Muscle layer of duodenum (tissue), 2 donors: Measurements from ENCODE around the gene GTF2I.
"Not testable (repeated sequence)": the region's sequence is repeated elsewhere in the genome, so short reads cannot be mapped to it uniquely, and the experiment has no call there.

ENCODE experiments used
- H3K27ac ChIP-seq: one replicate; pipeline ENCODE4 v1.7.0; 2013; ENCODE audit warnings: mild to moderate bottlenecking, low read length
- H3K27me3 ChIP-seq: one replicate; pipeline ENCODE4 v1.7.0; 2013; ENCODE audit warnings: low read depth, mild to moderate bottlenecking, control low read depth, low read length
- H3K36me3 ChIP-seq, 2 donors: one replicate each; pipeline ENCODE4 v1.7.0; 2013; ENCODE audit warnings: low read length in 2 of 2, control low read depth in 1 of 2, mild to moderate bottlenecking in 1 of 2; ENCODE audit not compliant: insufficient read depth in 2 of 2, control insufficient read depth in 1 of 2
- H3K4me1 ChIP-seq, 2 donors: one replicate each; pipeline ENCODE4 v1.7.0; 2013; ENCODE audit warnings: low read length in 2 of 2, mild to moderate bottlenecking in 2 of 2, control low read depth in 1 of 2, moderate library complexity in 1 of 2; ENCODE audit not compliant: insufficient read depth in 2 of 2, control insufficient read depth in 1 of 2
- H3K4me3 ChIP-seq, 2 donors: one replicate each; pipeline ENCODE4 v1.7.0; 2013; ENCODE audit warnings: low read length in 2 of 2, low read depth in 1 of 2, mild to moderate bottlenecking in 1 of 2
- H3K9me3 ChIP-seq, 2 donors: one replicate each; pipeline ENCODE4 v1.7.0; 2013; ENCODE audit warnings: low read length in 2 of 2, control low read depth in 1 of 2, mild to moderate bottlenecking in 1 of 2; ENCODE audit not compliant: control insufficient read depth in 1 of 2
- donor health status: healthy.

GTF2I gene

GRCh38 chr7:74725840-74726239 lies 68.3 kb downstream of the GTF2I start:
- Histone ChIP-seq H3K27ac (no peak overlapping the region), H3K4me1 (no peaks in the 10 kb centered on the region), H3K4me3 (no peak overlapping the region), H3K9me3 (no peaks in the 10 kb centered on the region), H3K36me3 (peaks cover 11 to 13% of the 10 kb centered on the region in 2 donors), H3K27me3 (no peaks in the 10 kb centered on the region)

- peaks cover 11 to 13% of the 10 kb centered on the region in 2 donors for H3K36me3 ChIP-seq
- H3K27me3 ChIP-seq, result no peaks in the 10 kb centered on the region
- H3K4me3 ChIP-seq, result no peak overlapping the region
- H3K27ac ChIP-seq, result no peak overlapping the region
- H3K9me3 ChIP-seq, result no peaks in the 10 kb centered on the region
- H3K4me1 ChIP-seq, result no peaks in the 10 kb centered on the region
Observed at GRCh38 chr7:74726309-74727101, 69.0 kb downstream of the GTF2I start.

DNA sequence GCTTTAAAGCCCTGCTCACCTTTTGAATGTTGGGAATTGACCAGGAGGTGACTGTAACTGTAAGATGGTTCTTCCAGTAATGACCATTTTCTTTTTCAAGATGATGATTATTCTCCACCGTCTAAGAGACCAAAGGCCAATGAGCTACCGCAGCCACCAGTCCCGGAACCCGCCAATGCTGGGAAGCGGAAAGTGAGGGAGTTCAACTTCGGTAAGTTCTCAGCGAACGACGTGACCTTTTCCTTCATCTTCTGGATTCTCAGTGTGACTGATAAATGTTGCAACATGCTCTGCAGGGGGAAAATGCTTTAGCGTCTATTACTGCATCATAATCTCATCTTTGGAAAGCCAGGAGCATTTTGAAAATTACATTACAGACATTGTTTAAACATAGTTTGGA lies 71.2 kb downstream of the GTF2I start:
- H3K27ac ChIP-seq, H3K36me3 ChIP-seq, H3K9me3 ChIP-seq, H3K4me1 ChIP-seq, H3K27me3 ChIP-seq, H3K4me3 ChIP-seq: not testable (repeated sequence)

DNA sequence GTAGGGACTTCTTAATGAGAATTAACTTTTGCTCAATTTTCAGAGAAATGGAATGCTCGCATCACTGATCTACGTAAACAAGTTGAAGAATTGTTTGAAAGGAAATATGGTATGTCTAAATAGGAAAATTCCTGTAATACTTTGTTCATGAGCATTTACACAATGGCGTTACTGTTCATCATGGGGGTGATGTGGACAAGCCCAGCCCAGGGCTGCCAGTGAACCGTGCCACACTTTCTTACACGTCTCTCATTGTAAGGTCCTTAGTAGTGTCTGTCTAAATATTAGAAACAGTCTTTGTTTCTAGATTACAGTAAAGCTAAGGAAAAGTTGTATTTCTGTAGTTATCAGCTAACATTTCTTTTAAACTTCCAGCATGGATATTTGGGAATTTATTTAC lies 72.7 kb downstream of the GTF2I start:
- not testable (repeated sequence) for H3K36me3 ChIP-seq, H3K4me1 ChIP-seq, H3K9me3 ChIP-seq, H3K4me3 ChIP-seq, H3K27me3 ChIP-seq, H3K27ac ChIP-seq

DNA sequence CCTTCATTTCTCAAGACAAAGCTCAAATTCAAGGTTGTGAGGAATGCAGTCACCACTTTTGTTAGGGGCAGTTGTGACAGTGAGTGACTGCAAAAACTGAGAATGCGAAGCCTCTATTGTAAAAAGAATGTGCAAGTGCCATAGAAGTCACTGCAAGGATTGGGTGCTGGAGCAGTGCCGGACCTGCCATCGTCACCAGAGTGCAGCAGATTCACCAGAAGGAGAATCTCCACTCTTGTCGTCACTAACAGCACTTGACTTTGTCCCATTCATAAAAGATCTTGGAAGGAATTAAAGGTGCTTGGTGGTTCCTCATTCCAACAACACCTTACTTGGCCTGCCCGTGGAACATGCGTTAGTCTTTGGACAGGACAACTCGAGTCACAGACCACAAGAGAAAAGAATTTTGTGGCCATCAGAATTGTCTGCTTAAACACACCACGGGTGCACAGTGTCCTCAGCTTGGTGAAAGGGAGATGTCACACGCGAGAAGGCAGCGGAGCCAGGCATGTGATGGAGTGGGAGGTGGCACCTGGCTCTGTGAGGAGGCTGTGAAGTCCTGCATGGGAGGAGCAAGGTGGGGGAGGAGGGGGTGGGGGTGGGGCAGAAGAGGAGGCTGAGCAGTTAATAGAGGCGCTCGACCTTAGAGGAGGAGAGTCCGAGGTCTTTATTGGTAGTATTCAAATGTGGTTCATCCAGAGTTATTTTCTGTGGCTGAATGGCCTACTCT lies 82.6 kb downstream of the GTF2I start:
- not testable (repeated sequence) for H3K9me3 ChIP-seq, H3K4me1 ChIP-seq, H3K27me3 ChIP-seq

DNA sequence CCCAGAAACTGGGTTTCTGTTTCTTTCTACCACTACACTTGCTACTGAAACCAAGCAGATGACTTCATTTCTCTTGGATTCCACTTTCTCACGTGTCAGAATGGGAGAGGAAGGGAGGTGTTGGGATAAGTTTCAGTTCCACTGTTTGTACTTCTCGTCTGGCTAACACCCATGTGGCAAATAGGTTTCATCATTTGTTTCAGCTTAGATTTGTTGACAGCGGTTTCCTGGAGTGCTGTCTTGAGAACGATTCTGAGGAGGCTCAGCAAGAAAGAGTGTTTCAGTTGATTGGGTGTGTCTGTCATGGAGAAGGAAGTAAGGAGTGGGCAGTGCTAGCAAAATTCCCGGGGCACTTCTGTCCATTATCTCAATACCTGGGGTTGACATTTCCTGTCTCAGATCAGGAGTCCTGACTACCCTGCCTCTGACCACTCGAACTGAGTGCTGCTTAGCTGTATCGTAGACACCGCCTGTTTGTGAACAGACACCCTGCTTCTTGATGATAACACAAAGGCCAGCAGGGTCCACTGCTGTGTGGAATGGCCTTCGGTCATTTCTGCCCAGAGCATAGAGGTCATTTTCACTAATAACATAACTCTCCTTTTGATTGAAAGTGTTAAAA lies 86.5 kb downstream of the GTF2I start:
- not testable (repeated sequence) for H3K4me1 ChIP-seq, H3K27me3 ChIP-seq, H3K27ac ChIP-seq, H3K4me3 ChIP-seq, H3K36me3 ChIP-seq, H3K9me3 ChIP-seq

More for the DNA sequence above, 82.6 kb downstream of the GTF2I start:
- H3K27ac ChIP-seq, H3K36me3 ChIP-seq, H3K4me3 ChIP-seq: not testable (repeated sequence)

DNA sequence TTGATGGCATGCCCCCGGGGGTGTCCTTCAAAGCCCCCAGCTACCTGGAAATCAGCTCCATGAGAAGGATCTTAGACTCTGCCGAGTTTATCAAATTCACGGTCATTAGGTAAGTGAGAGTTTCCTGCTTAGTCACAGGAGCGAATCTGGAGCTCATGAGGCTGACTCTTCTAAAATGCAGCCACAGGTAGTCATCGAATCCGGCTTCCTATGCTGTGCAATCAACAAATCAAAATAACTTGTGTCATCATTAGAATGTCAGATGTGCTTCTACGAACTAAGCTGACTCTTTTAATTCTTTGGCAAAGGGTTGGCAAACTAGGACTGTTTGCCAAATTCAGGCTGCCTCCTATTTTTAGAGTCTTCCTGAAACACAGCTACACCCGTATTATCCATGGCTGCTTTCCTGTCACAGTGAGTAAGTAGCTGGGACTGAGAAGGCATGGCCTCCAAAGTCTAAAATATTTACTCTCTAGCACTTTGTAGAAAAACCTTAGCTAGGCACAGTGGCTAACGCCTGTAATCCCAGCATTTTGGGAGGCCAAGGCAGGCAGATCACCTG lies 96.5 kb downstream of the GTF2I start:
- not testable (repeated sequence) for H3K27ac ChIP-seq, H3K4me1 ChIP-seq, H3K27me3 ChIP-seq, H3K4me3 ChIP-seq, H3K36me3 ChIP-seq, H3K9me3 ChIP-seq

DNA sequence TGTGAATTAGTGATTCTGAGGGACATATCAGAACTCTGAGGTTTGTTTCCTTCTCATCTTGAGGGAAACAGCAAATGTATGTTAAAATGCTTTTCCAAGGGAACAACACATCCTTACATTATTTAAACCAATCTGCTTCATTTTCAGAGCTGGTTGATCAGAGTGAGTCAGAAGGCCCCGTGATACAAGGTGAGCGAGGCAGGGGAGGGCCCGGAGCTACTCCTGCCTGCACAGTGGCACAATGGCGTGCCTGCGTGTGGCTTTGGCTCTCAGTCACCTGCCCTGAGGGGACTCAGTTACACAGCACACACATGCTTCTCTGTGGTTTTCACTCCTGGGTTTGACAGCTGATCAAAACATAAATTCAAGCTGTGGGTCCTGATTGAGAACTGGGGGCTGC lies 99.2 kb downstream of the GTF2I start:
- H3K4me1 ChIP-seq, H3K27me3 ChIP-seq, H3K4me3 ChIP-seq, H3K36me3 ChIP-seq, H3K9me3 ChIP-seq, H3K27ac ChIP-seq: not testable (repeated sequence)

DNA sequence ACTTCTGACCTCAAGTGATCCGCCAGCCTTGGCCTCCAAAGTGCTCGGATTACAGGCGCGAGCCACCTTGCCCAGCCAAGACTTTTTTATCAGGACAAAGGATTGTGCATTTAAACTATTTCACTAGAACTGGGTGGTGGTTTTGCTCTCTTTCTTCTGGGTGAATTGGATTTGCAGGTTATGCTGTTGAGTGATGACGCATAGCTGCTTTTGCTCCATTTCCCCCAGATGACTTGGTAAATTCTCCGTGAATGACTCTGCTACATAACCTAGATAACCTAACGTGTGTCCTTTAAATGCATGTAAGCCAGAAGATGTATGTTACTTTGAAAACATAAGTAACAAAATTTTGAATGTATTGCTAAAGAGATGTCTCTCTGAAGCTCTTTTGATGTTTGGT lies 100.8 kb downstream of the GTF2I start:
- not testable (repeated sequence) for H3K27ac ChIP-seq, H3K4me1 ChIP-seq, H3K4me3 ChIP-seq, H3K27me3 ChIP-seq, H3K36me3 ChIP-seq, H3K9me3 ChIP-seq

DNA sequence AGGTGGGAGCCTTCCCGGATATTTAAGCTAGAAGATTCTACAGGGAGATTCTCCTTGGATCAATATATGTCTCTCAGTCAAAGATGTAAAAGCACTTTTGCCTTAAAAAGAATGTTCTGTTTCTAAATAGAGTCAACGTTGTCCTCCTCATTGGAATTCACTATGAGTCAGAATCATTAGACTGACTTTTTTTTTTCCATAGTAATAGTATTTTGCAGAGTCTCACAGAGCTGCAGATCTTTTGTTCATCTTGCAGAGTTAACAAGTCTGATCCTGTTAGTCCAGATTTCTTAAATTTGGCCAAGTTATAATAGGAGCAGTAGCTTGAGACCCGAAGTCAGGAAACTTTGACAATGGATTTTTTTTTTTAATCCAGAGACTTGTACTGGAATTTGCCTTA lies 101.5 kb downstream of the GTF2I start:
- not testable (repeated sequence) for H3K27me3 ChIP-seq, H3K4me1 ChIP-seq, H3K4me3 ChIP-seq, H3K36me3 ChIP-seq, H3K9me3 ChIP-seq, H3K27ac ChIP-seq

DNA sequence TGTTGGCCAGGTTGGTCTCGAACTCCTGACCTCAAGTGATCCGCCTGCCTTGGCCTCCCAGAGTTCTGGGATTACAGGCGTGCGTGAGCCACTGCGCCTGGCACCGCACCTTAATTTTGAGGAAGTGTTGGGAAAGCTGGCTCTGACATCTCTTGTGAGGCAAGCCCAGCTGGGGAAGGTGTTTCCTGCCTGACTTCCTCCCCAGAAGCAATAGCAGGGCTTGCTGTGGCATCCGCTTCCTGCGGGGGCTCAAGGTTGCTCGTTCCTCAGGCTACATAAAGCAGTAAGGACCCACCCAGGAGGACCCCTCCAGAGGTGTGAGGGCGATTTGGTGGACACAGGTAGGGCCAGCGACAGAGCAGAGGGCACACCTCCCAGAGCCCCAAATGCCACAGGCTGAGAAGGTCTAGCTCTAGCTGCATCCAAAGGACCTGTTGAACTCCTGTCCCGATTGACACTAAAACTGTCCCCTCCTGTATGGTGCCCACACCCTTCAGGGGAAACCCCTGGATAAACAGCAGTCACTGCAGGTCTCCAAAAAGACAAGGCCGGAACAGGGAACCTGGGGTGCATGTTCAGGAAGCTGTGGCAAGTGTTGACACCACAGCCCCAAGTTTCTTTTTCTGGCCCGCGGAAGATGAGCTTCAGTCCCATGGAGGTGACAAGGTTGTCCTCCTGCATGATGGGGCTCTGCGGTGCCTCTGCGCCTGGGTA lies 107.8 kb downstream of the GTF2I start:
- H3K4me1 ChIP-seq, H3K27ac ChIP-seq, H3K27me3 ChIP-seq, H3K36me3 ChIP-seq, H3K4me3 ChIP-seq, H3K9me3 ChIP-seq: not testable (repeated sequence)
